ENCODE results near the gene HYAL2. TPM values are rescaled to one million over a fixed set of nuclear protein-coding genes. Genes with fewer than 3 reads are reported as not detected.

The HYAL2 gene
- total and polyA plus RNA-seq, 9 of the 15 experiments (the other 6 are each of a cell fraction or from before 2014, with no cell fraction given) = 0.36 to 22.7 (median 11.4) TPM; not detected in 1

GRCh38 chr3:50350527-50351322 lies 28.2 kb upstream of the HYAL2 start, which contains the start of the genes CYB561D2 and NPRL2 (continued):
- TF ChIP-seq ZBTB40 (IDR thresholded peaks at IDR 0.05) (peak; percentile 92), ZBTB40 (CRISPR knock-in tag; IDR thresholded peaks at IDR 0.05) (no peak), JUND (IDR thresholded peaks at IDR 0.05; ENCODE audit: borderline replicate concordance, low read depth, low read length) (0 out of 2 replicates have a peak, but pooled peaks have one; percentile 3), JUND (tag; IDR thresholded peaks at IDR 0.05; ENCODE audit: borderline replicate concordance, low read depth, low read length) (no peak; the same call in 2 of the 3 replicates), TCF7L2 (IDR thresholded peaks at IDR 0.05; ENCODE audit: low read depth, low read length) (no peak), ZNF318 (IDR thresholded peaks at IDR 0.05; ENCODE audit: borderline replicate concordance in 1 of 2, low read depth in 1 of 2) (no peak)
